ENCODE data around the gene MKNK2.

The MKNK2 gene

GRCh38 chr19:2084993-2085720 is 34.1 kb upstream of the MKNK2 start:
- no peak for DNase-seq (ENCODE audit: extremely low read depth, low read depth)
- TF ChIP-seq CTCF (IDR thresholded peaks at IDR 0.05; ENCODE audit: low read depth, low read length, missing control alignments) = no peak
- no peak overlapping the region for H3K4me3 ChIP-seq (replicated peaks; ENCODE audit: low read depth, low read length)

- DNase-seq (ENCODE audit: extremely low read depth, low read depth) = no peak
- TF ChIP-seq CTCF (IDR thresholded peaks at IDR 0.05; ENCODE audit: low read depth, low read length, missing control alignments) = no peak
- no peak overlapping the region for H3K4me3 ChIP-seq (replicated peaks; ENCODE audit: low read depth, low read length)
These were observed 32.3 kb upstream of the MKNK2 start for GRCh38 chr19:2083174-2083854.

GRCh38 chr19:2081873-2082810 is 31.1 kb upstream of the MKNK2 start:
- H3K4me3 ChIP-seq (replicated peaks; ENCODE audit: low read depth, low read length) = no peak overlapping the region
- TF ChIP-seq CTCF (IDR thresholded peaks at IDR 0.05; ENCODE audit: low read depth, low read length, missing control alignments) = no peak
- DNase-seq (ENCODE audit: extremely low read depth, low read depth) = no peak

GRCh38 chr19:2080336-2080988 is 29.4 kb upstream of the MKNK2 start:
- TF ChIP-seq CTCF (IDR thresholded peaks at IDR 0.05; ENCODE audit: low read depth, low read length, missing control alignments) = no peak
- DNase-seq (ENCODE audit: extremely low read depth, low read depth) = no peak
- H3K4me3 ChIP-seq (replicated peaks; ENCODE audit: low read depth, low read length) = no peak overlapping the region

- no peak for DNase-seq (ENCODE audit: extremely low read depth, low read depth)
- no peak for TF ChIP-seq CTCF (IDR thresholded peaks at IDR 0.05; ENCODE audit: low read depth, low read length, missing control alignments)
- no peak overlapping the region for H3K4me3 ChIP-seq (replicated peaks; ENCODE audit: low read depth, low read length)
These were observed 28.8 kb upstream of the MKNK2 start for GRCh38 chr19:2079865-2080301.

Data from HFF-Myc (cell line).